SK-N-SH (cell line): ENCODE measurements around the gene ARID4B. TPM values are rescaled to one million over a fixed set of nuclear protein-coding genes. Genes with fewer than 3 reads are reported as not detected.

Source experiments
- CHD2 ChIP-seq: fragments of 150-350 bp; IDR thresholded peaks from 2 replicates; pipeline ENCODE4 v1.6.1; 2018; ENCODE audit warnings: low read length; ENCODE audit not compliant: partially characterized antibody
- ELF1 ChIP-seq: IDR thresholded peaks from 2 replicates; pipeline ENCODE4 v1.4.0; 2012
- EZH2phosphoT487 ChIP-seq: fragments of 200-600 bp; sonication (generic); IDR thresholded peaks from 2 replicates; pipeline ENCODE4 v1.6.1; 2017; ENCODE audit warnings: low read depth, mixed run types, mild to moderate bottlenecking, antibody characterized with exemption, moderate library complexity, borderline replicate concordance
- FOSL2 ChIP-seq: IDR thresholded peaks from 2 replicates; pipeline ENCODE4 v1.4.0; 2012; ENCODE audit warnings: low read depth, mild to moderate bottlenecking, moderate library complexity, borderline replicate concordance
- FOXJ3 ChIP-seq: sonication (generic); formaldehyde crosslinking; IDR thresholded peaks from 2 replicates; pipeline ENCODE4 v1.5.1; 2020; ENCODE audit warnings: mild to moderate bottlenecking, missing genetic modification reagents
- GABPA ChIP-seq: IDR thresholded peaks from 2 replicates; pipeline ENCODE4 v1.4.0; 2012; ENCODE audit warnings: low read depth, mild to moderate bottlenecking
- JUND ChIP-seq: IDR thresholded peaks from 2 replicates; pipeline ENCODE4 v1.4.0; 2012
- MAX ChIP-seq: IDR thresholded peaks from 2 replicates; pipeline ENCODE4 v1.4.0; 2012; ENCODE audit warnings: low read depth
- MEF2A ChIP-seq: IDR thresholded peaks from 2 replicates; pipeline ENCODE4 v1.4.0; 2012; ENCODE audit warnings: low read depth, borderline replicate concordance
- MXI1 ChIP-seq: IDR thresholded peaks from 2 replicates; pipeline ENCODE4 v1.6.1; 2012; ENCODE audit warnings: mild to moderate bottlenecking, low read depth, low read length, improper control_type of control experiment
- NFIC ChIP-seq: IDR thresholded peaks from 2 replicates; pipeline ENCODE4 v1.4.0; 2012; ENCODE audit warnings: borderline replicate concordance
- NRF1 ChIP-seq: IDR thresholded peaks from 2 replicates; pipeline ENCODE4 v1.6.1; 2012; ENCODE audit warnings: low read depth, mild to moderate bottlenecking, low read length
- RAD21 ChIP-seq: IDR thresholded peaks from 2 replicates; pipeline ENCODE4 v1.6.1; 2012; ENCODE audit warnings: mild to moderate bottlenecking, low read length
- REST ChIP-seq: IDR thresholded peaks from 2 replicates; pipeline ENCODE4 v1.6.1; 2012; ENCODE audit warnings: mild to moderate bottlenecking, low read depth, low read length, moderate library complexity
- RFX5 ChIP-seq: IDR thresholded peaks from 2 replicates; pipeline ENCODE4 v1.6.1; 2012; ENCODE audit warnings: mild to moderate bottlenecking, improper control_type of control experiment, low read length
- SIN3A ChIP-seq: IDR thresholded peaks from 2 replicates; pipeline ENCODE4 v1.6.1; 2012; ENCODE audit warnings: low read depth, mild to moderate bottlenecking, low read length, moderate library complexity, borderline replicate concordance
- SMC3 ChIP-seq: IDR thresholded peaks from 2 replicates; pipeline ENCODE4 v1.6.1; 2012; ENCODE audit warnings: low read depth, low read length, improper control_type of control experiment
- TEAD4 ChIP-seq: IDR thresholded peaks from 2 replicates; pipeline ENCODE4 v1.4.0; 2012; ENCODE audit warnings: mild to moderate bottlenecking, borderline replicate concordance; ENCODE audit not compliant: insufficient read depth
- YY1 ChIP-seq: IDR thresholded peaks from 2 replicates; pipeline ENCODE4 v1.4.0; 2012; ENCODE audit warnings: low read depth, mild to moderate bottlenecking
- polyA plus RNA-seq, 3 experiments: library from polyadenylated mRNA; depleted of rRNA; stranded (reverse); fragments of >200 nt; gene quantifications; 2 replicates each; pipeline ENCODE4 v1.2.3, GENCODE V29; 2012

ARID4B gene
- polyA plus RNA-seq, 1 of the 3 experiments (the other 2 are of a cell fraction) = 4.4 TPM

- TF ChIP-seq SIN3A (peak; percentile 48; the same call in 1 of the 2 replicates), MEF2A (no peak; the same call in 1 of the 2 replicates), JUND (no peak), ELF1 (peak; percentile 99), TEAD4 (no peak), NFIC (no peak), FOXJ3 (no peak), REST (peak; percentile 64), NRF1 (peak; percentile 56; the same call in 1 of the 2 replicates), CHD2 (peak; percentile 63), EZH2phosphoT487 (no peak), MXI1 (peak; percentile 86), RFX5 (no peak), SMC3 (no peak), YY1 (peak; percentile 40; the same call in 1 of the 2 replicates), MAX (peak; percentile 79; the same call in 1 of the 2 replicates), GABPA (peak; percentile 89), RAD21 (no peak), FOSL2 (no peak)
Measured at GRCh38 chr1:235160957-235161684, 166.9 kb downstream of the ARID4B start, which contains the start of gene RBM34 (continued).
